Measurements from ENCODE around the gene CCT5. TPM values are rescaled to one million over a fixed set of nuclear protein-coding genes. Genes with fewer than 3 reads are reported as not detected.
A peak's percentile ranks its signal among the peaks of the same experiment; 100 is the strongest.
"Not testable (repeated sequence)": the region's sequence is repeated elsewhere in the genome, so short reads cannot be mapped to it uniquely, and the experiment has no call there.

Gene CCT5
- total RNA-seq, 1 donor from 2014 or later: 223 TPM

- Mint-ChIP-seq H3K27ac (no peak overlapping the region), H3K36me3 (ENCODE audit: insufficient read depth) (peaks cover 1% of the 10 kb centered on the region), H3K27me3 (no peaks in the 10 kb centered on the region), H3K4me1 (ENCODE audit: low read depth) (peaks cover 3% of the 10 kb centered on the region), H3K4me3 (ENCODE audit: low read depth) (no peak overlapping the region), H3K9me3 (ENCODE audit: low read depth) (no peaks in the 10 kb centered on the region)
- no peak for DNase-seq (ENCODE audit: low spot score, unreplicated experiment)
- TF ChIP-seq CTCF (IDR thresholded peaks at IDR 0.05; ENCODE audit: unreplicated experiment): no peak
Observed at GRCh38 chr5:10279925-10280720, 30.0 kb downstream of the CCT5 start.

GRCh38 chr5:10283927-10284635, 34.0 kb downstream of the CCT5 start:
- Mint-ChIP-seq H3K36me3 (ENCODE audit: insufficient read depth) (peaks cover 7% of the 10 kb centered on the region), H3K4me3 (ENCODE audit: low read depth) (no peak overlapping the region), H3K9me3 (ENCODE audit: low read depth) (no peaks in the 10 kb centered on the region), H3K27me3 (no peaks in the 10 kb centered on the region), H3K27ac (peak overlapping the region; percentile 20), H3K4me1 (ENCODE audit: low read depth) (peaks cover 3% of the 10 kb centered on the region)
- peak; percentile 89 for TF ChIP-seq CTCF (IDR thresholded peaks at IDR 0.05; ENCODE audit: unreplicated experiment)
- peak; percentile 72 for DNase-seq (ENCODE audit: low spot score, unreplicated experiment)

GRCh38 chr5:10285362-10285761, 35.3 kb downstream of the CCT5 start:
- not testable (repeated sequence) for H3K4me3 Mint-ChIP-seq (ENCODE audit: low read depth); H3K27ac Mint-ChIP-seq; H3K4me1 Mint-ChIP-seq (ENCODE audit: low read depth); H3K27me3 Mint-ChIP-seq; DNase-seq (ENCODE audit: low spot score, unreplicated experiment); H3K36me3 Mint-ChIP-seq (ENCODE audit: insufficient read depth); H3K9me3 Mint-ChIP-seq (ENCODE audit: low read depth)

DNA sequence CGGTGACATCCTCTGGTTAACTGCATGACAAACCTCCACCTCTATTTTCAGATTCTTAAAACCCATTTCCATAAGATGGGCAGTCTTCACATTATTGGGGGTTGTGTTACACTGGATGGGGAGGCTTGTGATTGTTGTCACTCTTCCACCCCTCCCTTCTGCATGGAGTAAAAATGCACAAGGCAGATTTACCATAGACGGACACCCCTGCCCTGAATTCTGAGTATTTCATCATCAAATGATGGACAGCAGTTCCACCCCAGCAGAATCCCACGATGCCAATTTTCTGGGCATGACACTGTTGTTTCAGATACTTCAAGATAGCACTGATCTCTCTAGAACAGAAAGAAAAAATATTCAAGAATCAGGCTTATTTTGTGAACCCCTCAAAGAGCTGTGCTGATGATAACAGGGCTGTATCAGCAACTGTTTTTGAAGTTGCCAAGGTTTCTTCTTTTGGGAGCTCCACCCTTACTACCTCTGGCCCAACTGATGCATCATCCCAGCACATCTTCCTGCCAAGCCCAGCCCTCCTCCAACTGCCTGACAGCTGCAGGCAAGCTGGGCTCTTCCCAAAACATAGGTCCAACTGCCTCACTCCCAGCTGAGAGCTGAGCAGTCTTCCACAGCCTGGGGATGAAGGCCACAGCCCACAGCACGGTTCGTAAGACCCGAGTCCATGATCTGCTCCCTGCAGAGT, 36.2 kb downstream of the CCT5 start:
- Mint-ChIP-seq H3K9me3 (ENCODE audit: low read depth) (peaks cover 6% of the 10 kb centered on the region), H3K27ac (no peak overlapping the region), H3K4me3 (ENCODE audit: low read depth) (no peak overlapping the region)

DNA sequence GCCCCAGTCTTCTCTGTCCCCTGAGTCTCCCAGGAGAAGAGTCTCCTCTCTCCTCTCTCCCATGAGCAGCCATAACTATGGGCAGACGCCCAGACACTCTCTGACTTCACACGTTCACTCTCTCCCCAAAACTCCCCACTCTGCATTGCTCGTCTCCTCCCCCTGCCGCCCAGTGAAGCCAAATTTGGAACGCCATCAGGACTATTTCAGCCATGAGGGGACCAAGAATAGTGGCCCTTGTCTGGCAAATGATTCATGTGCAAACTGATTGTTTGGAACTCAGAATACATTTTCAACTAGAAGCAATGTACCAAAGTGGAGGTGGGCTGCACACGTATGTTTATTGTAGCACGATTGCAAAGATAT, 36.8 kb downstream of the CCT5 start:
- Mint-ChIP-seq H3K4me1 (ENCODE audit: low read depth) (peaks cover 3% of the 10 kb centered on the region), H3K4me3 (ENCODE audit: low read depth) (no peak overlapping the region), H3K9me3 (ENCODE audit: low read depth) (peaks cover 6% of the 10 kb centered on the region), H3K27me3 (no peaks in the 10 kb centered on the region), H3K36me3 (ENCODE audit: insufficient read depth) (peaks cover 11% of the 10 kb centered on the region), H3K27ac (no peak overlapping the region)
- DNase-seq (ENCODE audit: low spot score, unreplicated experiment): no peak
- TF ChIP-seq CTCF (IDR thresholded peaks at IDR 0.05; ENCODE audit: unreplicated experiment): no peak

More for the DNA sequence above, 36.2 kb downstream of the CCT5 start:
- Mint-ChIP-seq H3K27me3 (no peaks in the 10 kb centered on the region), H3K36me3 (ENCODE audit: insufficient read depth) (peaks cover 11% of the 10 kb centered on the region), H3K4me1 (ENCODE audit: low read depth) (peaks cover 3% of the 10 kb centered on the region)
- TF ChIP-seq CTCF (IDR thresholded peaks at IDR 0.05; ENCODE audit: unreplicated experiment): no peak
- DNase-seq (ENCODE audit: low spot score, unreplicated experiment): no peak

All from progenitor cell of endocrine pancreas (in vitro differentiated cells).